HG03442 (cell line): Measurements from ENCODE around the gene ATP6V0D1.

Experiments used
- ATAC-seq: cut with Tn5 transposase; IDR thresholded peaks from one replicate; pipeline ENCODE4 v1.9.1; 2021; ENCODE audit warnings: mild to moderate bottlenecking, moderate library complexity; ENCODE audit not compliant: unreplicated experiment

ATP6V0D1 gene

DNA sequence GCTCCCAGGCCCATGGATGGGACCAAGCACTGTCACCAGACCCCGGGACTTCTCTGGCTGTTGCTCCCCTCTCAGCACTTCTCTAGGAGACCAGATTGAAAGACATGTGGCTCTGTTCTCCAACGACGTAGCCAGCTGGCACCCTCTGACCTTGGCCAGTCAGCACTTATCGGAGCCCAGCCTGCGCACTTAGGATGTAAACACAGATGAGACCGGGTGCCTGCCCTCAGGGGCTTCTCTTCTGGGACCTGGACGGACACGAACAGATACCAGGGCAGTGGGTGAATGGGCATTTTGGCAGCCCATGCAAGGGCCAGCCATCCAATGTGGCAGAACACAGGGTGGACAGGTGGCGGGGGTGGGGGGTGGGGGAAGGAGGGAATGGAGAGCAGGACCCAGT is 71.3 kb downstream of the ATP6V0D1 start:
- no peak for ATAC-seq

DNA sequence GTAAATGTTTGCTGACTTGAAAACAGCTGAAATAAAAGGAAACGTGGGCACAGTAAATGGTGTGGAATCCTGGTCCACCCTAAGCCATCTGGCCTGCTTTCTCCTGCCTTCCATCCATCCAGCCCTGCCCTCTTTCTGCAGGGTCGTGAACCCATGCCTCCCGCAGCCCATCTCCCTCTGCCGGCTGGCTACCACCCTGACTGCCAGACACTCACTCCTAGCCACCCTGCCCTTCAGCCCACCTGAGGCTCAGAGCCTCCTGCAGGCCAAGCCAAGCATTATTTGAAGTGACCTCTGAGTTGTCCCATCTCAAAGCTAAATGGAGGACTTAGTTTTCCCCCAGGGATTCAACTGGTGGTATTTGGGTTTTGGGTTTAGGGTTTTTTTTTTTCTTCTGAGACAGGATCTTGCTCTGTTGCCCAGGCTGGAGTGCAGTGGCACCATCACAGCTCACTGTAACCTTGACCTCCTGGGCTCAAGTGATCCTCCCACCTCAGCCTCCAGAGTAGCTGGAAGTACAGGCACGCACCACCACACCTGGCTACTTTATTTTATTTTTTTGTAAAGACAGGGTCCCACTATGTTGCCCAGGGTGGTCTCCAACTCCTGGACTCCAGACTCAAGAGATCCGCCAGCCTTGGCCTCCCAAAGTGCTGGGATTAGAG is 73.0 kb downstream of the ATP6V0D1 start:
- no peak for ATAC-seq

DNA sequence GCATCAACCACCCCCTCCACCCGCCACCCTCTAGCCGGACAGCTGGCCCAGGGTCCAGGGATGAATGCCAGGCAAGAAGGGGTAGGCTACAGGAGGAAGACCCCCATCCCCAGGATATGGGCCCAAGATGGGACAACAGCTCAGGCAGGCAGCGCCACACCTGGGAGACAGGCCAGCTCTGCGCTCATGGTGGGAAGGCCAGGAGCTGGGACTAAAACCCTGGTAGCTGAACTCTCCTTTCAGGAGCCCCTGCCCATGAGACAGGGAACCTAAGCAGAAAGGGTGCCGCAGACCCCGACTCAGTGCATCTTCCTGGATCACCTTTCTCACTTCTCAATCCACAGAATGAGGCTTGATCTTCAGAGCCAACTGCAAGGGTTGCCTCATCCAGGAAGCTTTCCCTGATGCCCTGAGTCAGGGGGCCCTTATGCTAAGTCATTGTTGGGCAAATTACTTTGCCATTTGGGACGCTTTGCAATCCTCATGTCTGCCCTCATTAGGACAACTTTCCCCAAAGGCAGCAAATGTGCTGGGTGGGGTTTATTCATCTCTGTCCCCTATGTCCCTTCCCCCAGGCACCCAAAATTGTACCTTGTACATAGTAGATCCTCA is 73.7 kb downstream of the ATP6V0D1 start:
- ATAC-seq, result no peak

DNA sequence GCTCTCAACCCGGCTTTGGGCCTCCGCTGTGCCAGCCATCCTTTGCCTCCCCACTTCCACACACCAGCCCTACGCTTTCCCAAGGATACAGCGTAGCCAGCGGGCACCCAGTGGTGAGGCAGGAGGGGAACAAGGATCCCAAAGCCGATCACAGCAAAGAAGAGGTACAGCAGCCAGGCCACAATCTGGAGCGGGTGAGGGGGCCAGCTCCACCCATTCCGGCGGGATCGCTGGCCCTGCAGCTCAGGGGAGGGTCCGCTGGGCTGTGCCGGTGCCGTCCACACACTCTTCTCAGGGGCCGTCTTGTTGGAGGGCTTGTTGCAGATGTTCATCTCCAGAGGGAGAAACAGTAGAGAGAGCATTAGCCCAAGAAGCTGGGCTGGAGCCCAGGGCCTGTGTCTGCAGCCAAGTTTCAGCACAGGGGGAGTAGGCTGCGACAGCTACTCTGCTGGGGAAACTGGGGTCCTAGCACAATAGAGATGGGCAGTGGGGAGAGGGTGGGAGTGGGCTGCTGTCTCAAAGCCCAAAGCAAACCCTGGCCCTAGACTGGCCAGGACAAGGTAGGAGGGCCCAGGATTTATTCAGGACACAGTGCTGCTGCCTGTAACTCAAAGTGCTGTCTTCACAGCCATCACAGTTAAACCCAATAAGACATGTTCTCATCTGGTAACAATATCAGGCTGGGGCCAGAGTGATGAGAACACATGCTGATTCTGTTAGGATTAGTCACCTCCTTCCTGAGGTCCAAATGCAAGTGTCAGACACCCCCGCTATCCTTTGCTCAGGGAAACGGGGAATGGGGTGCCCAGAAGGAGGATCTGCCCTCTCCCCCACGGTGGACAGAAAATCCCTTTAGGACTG is 74.6 kb downstream of the ATP6V0D1 start:
- no peak for ATAC-seq

DNA sequence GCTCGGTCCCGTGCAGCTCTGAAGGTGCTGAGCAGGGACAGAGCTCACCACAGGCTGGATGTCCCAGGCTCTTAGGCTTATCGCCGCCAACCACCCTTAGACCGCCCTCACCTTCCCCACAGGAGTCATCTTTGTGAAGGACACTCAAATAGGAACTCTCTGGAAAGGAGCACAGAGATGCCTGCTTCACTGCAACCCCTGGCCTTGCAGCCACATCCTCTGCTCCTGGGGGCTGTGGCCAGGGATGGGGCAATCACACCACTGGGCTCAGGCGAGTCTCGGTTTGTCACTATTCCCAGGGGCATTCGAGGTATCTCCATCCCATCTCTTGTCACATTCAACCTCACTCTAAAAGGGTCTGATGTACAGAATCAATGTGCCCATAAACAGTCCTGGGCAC is 75.6 kb downstream of the ATP6V0D1 start:
- no peak for ATAC-seq

DNA sequence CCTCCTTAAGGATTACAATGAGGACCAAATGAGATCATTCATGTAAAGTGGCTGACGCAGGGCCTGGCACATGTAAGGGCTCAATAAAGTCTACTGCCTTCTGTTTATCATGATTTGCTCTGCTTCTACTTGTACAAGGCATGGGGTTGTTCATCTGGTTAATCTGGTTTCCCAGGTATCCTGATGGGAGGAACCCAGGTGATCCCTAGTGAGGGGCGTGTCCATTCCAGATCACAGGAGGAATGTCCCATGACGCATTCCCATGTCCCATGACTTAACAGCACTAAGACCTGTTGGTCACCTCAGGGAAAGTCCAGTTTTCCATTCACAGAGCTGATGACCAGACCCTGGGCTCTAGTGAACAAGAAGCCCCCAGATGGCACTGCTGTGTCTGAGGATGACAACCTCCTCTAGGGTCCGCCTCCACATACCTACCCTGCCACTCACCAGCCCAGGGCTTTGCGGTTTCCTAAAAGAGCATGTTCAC is 76.2 kb downstream of the ATP6V0D1 start:
- no peak for ATAC-seq

DNA sequence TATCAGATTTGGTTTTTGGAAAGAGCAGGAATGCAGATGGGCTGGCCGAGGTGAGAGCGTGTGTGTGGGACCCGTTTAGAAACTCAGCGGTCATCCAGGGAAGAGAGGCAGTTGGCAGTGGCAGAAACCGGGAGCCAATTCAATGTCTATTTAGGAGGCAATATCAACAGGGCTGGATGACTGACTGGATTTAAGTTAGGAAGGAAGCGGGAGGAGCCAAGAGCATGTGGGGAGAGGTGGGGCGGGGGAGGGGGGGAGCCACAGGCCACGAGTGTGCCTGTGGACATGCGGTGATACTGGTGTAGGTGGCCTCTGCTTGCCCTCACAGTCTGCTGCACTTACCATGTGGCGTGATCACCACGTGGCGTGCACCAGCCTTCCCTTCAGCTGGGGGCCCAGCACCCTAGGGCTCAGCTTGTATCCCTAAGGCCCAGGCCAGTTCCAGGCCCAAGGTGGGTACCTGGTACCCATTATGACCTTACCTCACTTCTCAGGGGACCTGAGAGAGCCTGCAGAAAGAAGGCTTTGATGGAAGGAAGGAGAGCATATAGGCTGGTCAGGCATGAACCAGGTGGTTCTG is 76.9 kb downstream of the ATP6V0D1 start:
- no peak for ATAC-seq

DNA sequence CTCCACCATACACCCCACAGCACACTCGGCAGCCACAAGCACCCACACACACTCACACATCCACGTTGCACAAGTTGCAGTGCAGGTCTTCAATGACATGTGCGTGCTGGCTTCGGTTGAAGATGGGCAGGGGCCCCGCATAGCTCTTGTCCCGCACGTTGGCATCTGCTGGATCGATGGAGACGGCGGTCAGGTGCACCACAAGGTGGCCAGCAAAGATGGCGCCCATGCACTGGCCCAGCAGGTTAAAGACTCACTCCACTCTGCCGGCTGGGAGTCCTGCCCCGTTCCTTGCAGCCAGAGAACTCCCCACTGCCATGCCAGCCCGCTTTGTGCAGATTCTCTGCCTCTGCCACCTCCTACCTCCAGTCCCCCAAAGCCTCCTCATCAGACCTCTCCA is 80.1 kb downstream of the ATP6V0D1 start:
- ATAC-seq, result no peak

DNA sequence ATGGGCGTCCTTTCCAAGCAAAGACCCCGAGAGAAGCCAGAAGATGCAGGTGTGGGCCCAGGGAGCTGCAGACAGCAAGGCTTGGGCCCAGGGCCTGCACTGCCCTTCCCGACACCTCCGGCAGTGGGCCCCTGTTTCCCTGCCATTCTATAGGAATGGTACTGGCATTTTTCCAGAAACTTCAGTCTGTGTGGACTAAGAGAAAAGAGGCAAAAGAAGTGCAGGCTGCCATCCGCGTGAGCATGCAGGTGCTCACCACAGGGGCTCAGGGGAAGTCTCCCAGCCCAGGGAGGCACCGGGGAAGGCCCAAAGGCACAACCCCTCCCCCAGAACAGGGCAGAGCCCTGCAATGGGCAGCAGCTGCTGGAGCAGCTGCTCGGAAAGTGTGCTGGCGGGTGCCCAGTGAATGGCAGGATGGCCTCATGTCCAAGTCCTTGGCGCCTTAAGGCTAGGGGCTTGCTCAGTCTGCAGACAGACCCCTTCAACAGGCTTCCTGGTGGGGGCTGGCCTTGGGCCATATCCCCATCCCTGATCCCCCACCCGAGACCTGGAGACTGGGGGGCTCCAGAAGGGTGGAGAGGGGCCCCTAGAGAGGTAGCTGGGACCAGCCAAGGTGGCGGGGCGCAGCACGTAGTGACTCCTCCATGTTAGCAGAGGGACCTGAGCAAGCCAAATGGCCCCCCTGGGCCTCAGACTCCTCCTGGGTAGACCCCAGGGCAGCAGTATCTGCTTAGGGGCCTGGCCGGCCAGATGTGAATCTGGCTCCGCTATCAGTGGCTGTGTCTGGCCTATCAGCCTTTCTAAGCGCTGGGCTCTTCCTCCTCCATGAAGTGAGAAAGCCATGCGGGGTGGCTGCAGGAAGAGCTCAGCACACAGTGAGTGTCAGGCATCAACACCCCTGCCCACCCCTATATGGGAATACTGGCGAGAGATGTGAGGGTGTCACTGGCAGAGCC is 80.9 kb downstream of the ATP6V0D1 start:
- no peak for ATAC-seq

DNA sequence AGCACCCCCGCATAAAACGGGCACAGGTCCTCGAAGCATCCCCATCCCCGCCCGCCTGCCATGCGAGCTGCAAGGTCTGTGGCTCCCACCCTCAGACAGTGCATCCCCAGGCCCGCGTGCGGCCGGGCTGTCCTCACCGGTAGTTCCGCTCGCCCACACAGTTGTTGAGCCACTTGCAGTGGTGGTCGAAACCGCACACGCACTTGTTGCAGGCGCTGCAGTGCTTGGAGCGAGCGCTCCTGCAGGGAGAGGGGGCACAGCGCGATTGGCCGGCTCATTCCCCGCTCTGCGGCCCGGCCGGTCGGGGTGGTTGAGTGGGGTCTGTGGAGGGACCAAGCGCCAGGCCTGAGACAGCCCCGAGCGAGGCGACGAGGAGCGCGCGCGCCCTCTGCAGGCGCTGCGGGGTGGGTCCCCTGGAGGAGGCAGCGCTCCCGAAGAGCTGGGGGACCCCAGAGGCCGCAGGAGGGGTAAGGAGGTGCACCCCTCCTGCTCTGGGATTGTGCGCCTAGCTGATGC is 81.7 kb downstream of the ATP6V0D1 start:
- ATAC-seq, result no peak

DNA sequence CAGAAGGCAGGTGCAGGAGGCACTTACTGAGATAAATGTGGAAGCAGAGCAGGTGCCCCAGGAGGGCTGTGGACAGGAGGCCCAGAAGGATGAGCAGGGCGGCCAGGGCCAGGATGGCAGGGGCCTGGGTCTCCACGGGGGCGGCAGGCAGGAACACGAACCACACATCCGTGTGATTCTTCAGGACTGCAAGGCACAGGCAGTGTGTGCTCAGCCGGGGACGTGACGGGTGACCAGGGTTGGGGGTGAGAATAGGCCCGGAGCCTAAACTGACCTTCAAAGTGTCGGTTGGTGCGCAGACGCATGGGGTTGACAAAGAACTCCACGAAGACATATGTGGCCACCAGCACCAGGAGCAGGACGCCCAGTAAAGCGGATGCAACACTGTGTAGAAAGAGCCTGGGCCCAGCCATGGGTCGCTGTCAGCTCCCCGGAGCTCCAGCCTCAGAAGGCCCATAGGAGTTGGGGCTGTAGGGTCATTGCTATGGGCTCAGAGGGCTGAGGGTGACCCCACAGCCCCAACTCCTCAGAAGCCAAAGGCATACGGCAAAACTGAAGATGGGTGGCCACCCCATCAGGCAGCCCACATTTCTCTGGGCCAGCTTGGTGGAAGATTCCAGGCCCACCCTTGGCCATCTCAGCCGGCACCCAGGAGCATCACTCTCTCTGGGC is 82.3 kb downstream of the ATP6V0D1 start:
- no peak for ATAC-seq

DNA sequence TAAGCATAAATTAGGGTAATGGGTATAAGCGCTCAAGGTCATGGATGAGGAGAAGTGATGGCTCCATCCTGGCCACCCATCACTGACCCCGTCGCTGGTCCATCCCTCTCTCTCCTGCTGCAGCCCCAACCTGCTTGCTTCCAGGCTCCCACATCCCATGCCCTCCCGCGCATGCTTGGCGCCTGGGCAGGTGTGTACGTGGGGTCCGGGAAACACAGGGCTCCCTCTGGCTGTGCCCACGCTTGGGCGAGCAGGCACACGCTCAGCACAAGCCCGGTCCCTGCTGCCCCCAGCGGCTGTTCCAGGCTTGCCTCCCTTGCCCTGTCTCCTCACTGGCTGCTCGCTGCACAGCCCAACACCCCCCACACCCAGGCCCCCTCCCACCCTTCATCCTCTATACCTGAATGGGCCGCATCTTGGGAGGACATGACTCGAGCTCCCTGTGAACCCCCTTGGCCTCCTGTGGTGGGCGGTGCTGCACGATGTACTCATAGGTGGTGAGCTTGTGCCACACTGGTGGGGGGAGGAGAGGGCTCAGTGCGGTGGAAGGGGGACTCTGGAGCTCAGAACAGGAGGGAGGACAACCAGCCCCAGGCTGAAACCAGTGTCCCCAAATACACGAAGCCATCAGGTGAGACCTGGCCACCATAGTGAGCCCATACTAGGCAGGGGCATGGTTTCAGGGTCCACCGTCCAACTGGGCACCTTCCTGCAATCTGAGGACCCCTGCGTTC is 83.0 kb downstream of the ATP6V0D1 start:
- no peak for ATAC-seq

DNA sequence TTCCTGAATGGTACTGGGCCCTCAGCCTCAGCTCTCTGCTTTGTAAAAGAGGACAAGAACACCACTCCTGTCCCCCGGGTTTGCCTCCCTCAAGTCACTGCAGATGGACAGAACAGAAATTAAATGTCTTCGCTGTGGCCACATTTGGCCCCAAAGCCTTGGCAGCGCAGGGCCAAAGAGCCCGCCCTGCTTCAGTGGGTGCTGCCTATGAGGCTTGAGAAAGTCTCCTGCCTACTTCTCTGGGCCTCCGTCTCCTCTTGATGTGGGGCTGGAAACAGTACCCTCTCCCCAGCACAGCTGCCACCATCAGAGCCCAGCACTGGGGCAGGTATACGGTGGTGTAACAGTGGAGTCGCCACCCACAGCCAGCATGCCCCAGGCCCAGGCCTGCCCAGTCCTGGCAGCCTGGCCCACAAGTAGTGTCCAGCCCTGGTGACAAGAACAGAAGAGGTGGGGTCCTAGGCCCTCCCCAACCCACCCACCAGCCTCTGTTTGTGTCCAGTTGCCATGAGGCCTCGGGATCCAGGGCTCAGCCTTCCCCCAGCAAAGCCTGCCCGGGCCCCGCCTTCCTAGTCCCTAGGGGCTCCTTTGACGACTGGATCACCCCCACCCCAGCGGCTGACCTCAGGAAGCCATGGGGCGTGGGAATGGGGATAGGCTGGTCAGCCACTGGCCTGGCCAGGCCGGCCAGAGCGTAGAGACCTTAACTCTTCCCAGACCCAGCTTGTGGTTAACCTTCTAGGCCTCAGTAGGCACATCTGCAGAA is 83.7 kb downstream of the ATP6V0D1 start:
- ATAC-seq, result no peak

DNA sequence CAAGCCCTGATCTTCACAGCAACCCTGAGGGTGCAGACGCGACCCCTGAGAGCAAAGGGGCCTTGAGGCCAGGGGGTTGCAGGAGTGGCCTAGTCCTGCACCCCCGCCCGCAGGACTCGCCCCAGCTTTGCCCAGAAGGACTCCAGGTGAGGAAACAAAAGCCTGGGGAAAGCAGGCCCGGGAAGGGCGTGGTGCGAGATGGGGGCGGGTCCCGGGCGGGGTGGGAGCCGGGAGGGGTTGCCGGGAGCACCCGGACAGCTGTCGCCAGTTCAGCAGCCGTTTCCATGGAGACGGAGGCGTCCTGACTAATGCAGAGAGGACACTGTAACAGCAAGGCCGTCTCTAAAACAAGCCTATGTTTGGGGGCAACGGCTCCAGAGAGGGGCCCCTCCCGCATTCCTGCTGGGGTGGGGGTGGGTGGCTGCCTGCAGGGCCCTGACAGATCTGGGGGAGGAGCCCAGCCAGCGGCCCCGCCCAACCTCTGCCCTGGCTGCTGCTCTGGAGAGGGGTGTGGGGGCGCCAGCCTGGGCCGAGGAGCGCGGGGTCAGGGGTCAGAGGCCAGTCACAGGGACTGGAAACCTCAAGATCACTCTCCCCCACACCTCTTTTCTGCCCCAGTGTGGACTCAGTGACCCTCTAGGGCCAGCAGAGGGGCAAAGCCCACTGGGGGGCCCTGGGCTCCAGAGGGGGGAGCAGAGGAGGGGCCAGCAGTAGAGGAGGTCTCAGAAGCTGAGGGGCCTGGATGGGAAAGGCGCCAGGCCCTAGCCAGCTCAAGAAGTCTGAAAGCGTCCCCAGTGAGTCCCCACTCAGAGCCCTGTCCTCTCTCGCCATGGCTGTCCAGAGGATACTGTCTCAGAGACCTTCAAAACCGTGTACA is 84.6 kb downstream of the ATP6V0D1 start:
- no peak for ATAC-seq

DNA sequence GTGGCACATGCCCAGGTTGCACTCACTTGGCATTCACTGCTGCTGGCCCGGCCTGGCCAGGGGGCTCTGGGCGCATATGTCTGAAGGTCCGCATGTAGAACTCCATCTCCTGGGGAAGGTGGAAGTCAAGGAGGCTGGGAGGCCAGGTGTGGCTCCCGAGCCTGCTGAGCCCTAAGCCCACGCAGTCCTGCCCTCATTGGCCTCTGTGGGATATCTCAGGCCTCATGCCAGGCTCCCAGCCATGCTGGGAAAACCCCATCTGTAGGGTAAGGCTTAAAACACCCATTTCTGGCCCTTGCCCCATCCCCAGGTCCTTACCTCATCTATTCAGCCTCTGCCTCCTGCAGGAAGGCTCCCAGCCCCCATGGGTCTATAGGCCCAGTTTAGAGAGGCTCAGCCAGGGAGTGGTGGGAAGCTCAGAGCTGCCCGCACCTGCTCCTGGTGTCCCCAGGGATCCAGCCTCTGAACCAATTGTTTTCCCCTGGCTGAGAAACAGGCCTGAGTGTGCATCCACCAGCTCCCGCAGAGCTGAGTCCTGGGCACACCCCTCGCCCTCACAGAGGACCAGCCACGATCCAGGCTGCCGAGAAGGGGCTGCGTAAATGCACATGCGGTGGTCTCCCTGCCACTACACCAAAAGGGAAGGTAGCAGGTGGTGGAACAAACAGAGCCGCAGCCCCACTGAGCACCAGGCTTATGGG is 85.3 kb downstream of the ATP6V0D1 start:
- ATAC-seq, result no peak

DNA sequence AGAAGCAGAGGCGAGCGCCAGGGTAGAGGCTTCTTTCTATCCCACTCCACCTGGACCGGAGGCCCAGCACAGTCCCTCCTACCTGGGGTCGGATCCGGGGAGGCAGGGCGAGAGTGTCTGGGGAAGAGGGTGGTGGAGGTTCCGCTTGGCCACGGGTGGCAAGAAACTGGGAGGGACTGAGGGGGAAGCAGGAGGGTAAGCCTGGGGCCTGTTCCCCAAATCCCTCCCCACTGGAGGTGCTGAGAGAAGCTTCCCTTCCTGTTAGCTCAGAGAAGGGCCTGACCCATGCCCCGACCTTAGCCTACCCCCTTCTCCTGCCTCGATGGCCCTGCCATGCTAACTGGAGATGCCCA is 85.9 kb downstream of the ATP6V0D1 start:
- ATAC-seq, result no peak
